H4 (cell line): Measurements from ENCODE around the gene SLC50A1. TPM values are rescaled to one million over a fixed set of nuclear protein-coding genes. Genes with fewer than 3 reads are reported as not detected.
A peak's percentile ranks its signal among the peaks of the same experiment; 100 is the strongest.
"Not testable (repeated sequence)": the region's sequence is repeated elsewhere in the genome, so short reads cannot be mapped to it uniquely, and the experiment has no call there.

Experiments
- DNase-seq: peaks from one replicate; pipeline ENCODE4 v3.0.0-alpha.2; 2015; ENCODE audit warnings: low spot score
- total RNA-seq: library from RNA; depleted of rRNA; stranded (reverse); fragments of >200 nt; shearing (Covaris generic); gene quantifications from 2 replicates; pipeline ENCODE4 v1.2.3, GENCODE V29; 2014

Gene SLC50A1
- total RNA-seq, 1 experiment from 2014 or later: 40.5 TPM

- no peak for DNase-seq
Measured at GRCh38 chr1:155116113-155116764, 19.4 kb upstream of the SLC50A1 start.

DNA sequence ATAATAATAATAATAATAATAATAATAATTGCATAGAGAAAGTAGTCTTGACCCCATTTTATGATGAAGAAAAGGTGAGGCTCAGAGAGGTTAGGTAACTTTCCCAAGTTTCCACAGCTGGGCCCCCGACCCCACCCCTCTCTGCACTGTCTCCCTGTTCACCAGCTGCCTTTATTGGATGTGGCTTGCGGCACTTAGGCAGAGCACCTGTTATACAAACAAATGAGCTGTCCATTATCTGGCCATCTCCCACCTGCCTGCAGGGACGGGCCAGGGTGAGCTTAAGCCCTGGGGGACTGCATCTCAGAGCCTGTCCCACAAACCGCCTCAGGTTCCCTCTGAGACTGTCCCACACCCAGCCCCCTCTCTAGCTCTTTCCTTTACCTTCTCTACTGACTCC lies 18.0 kb upstream of the SLC50A1 start:
- DNase-seq: no peak

- not testable (repeated sequence) for DNase-seq
Measured at GRCh38 chr1:155118090-155118489, 17.6 kb upstream of the SLC50A1 start.

- no peak for DNase-seq
Measured at GRCh38 chr1:155120253-155120652, 15.4 kb upstream of the SLC50A1 start.

DNA sequence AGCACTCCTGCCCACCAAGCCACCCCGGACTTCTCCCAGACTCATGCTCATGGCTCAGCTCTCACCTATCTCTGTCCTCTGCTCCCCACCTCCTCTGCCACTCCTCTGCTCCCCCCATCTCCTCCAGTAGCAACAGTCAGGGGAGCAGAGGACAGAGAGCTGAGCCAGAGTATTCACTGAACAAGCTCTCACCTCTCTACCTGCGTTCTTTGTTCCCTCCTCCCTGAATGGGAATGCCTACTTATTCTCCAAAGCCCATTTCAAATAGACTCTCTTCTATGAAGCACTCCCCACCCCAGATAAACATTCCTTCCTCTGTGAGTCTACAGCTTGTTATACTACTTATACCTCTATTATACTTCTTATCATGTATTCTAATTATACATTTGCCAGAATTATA lies 14.4 kb upstream of the SLC50A1 start:
- DNase-seq: no peak

- DNase-seq: no peak
Measured at GRCh38 chr1:155122308-155122707, 13.3 kb upstream of the SLC50A1 start.

GRCh38 chr1:155123801-155124200 lies 11.9 kb upstream of the SLC50A1 start:
- DNase-seq: no peak

DNA sequence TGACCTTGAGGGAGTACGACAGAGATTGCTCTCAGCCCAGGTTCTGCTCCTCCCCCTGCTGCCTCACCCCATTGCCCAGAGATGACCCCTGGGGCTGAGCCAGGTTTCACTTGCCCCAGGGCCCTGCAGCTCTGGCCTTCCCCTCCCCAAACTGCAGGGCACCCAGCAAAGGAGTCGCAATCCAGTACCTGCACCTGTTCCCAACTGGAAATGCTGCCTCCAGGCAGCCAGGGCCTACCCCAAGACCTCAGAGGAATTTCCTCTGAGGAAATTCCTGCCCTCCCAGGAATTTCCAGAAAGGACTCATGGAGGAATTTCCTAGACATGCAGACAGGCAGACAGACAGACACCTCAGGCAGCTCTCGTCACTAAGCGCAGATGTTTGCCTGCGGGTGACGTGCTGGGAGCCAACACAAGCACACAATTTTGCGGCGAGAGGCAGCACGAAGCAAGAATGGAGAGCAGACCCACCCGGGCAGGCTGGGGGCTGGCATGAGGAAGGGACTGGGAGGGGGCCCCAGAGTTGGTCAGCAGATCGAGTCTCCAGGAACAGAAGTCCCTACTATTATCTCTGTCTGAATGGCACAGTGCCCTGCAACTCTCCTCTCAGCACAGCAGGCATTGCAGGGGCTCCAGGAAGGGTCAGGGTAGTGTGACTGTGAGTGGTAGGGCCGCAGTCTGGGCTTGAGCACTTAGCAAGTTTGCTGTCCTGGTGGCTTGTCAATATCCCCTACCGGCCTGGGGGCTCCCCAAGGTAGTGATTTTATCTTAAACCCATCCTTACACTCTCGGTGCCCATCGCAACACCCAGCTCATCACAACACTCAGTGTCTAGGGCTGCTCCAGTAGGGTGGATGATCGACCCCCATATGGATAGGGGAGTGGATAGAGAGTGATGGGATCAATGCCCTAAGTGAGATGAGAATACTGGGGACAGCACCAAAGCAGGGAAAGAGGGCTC lies 10.9 kb upstream of the SLC50A1 start:
- no peak for DNase-seq

GRCh38 chr1:155125511-155125945 lies 10.1 kb upstream of the SLC50A1 start:
- DNase-seq: no peak

- no peak for DNase-seq
Measured at GRCh38 chr1:155125946-155126555, 9.6 kb upstream of the SLC50A1 start.

GRCh38 chr1:155126556-155127104 lies 9.0 kb upstream of the SLC50A1 start:
- DNase-seq: peak; percentile 38

GRCh38 chr1:155127105-155127966 lies 8.3 kb upstream of the SLC50A1 start, which contains the start of gene EFNA1:
TSS of gene EFNA1 (plus strand) at chr1:155127876. CDS start at chr1:155127978, 102 bp downstream.
- DNase-seq: peak; percentile 81

DNA sequence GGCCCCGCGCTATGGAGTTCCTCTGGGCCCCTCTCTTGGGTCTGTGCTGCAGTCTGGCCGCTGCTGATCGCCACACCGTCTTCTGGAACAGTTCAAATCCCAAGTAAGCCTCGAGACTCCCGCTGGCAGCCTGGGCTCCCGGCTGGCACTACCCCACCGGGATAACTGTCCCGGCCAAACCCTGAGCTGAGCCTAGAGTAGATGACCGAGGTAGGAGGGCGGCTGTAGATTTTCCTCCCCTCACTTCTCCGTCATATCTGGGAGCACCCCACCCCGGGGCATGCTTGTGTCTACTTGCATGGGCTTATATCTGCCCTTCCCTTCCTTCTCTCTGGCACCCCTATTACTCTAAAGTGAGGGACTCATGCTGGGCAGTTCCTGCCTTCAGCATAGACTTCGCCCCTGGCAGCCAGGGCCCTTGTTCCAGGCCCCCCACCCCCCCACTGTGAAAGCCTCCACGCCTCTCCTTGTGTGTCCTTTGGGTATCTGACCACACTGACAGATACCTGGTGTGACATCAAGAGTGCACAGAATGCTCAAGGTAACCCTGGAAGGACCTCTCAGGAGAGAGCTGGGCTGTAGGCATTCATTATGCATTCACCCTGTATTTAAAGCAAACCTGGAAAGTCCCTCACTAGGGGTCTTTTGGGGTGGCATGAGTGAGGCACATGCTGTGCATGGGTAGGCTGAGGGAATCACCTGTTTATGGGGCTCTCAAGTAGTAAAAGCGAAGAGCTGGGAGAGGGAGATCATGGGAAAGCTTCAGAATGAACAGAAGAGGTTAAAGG lies 7.5 kb upstream of the SLC50A1 start:
- no peak for DNase-seq

GRCh38 chr1:155128755-155129473 lies 6.7 kb upstream of the SLC50A1 start:
- peak; percentile 46 for DNase-seq

DNA sequence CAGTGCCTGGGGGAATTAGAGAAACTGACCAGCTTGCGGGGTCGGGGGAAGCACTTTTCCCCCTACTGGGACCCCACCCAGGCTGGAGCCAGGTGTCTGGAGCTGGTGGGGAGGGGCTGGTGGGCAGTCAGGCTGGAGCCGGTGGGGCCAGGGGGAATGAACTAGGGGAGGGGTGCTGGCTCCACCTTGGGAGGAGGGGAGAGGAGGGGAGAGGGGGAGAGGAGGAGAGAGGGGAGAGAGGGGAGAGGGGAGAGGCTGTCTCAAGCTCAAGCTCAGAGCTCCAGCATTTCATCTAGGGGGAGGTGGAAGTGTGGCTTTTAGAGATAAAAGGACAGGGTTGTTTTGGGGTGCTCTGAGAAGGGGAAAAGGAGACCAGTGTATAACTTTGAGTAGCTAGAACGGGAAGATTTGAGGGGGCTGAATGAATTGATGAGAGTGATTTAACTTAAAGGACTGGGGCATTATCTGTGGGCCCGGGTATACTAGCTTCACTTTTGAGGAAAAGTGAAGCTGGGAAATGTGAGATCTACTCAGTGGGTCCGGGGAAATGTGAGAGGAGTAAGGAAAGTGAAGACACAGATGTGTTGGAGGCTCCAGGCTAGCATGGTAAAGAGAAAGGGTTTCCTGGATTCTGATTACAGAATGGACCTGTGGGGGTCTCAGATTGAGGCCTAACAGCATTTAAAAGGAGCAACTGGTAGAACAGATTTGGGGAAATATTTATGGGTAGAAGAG lies 5.2 kb upstream of the SLC50A1 start:
- no peak for DNase-seq

- DNase-seq: no peak
Measured at GRCh38 chr1:155131285-155131684, 4.4 kb upstream of the SLC50A1 start.

DNA sequence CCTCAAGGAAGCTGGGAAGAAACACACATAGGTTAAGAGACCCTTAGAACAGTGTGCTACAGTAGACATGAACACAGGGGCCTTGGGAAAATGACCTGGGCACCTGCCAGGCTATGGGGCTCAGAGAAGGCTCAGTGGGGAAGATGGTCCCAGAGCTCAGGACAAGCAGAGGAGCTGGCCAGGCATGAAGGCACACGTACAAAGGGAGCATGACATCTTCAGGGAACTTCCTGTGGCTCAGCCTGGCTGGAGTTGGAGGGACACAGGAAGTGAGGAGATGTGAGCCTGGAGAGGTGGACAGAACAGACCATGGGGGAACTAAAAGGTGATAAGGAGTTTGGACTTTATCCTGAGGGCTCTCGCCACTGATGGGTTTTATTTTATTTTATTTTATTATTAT lies 3.8 kb upstream of the SLC50A1 start:
- DNase-seq: no peak

GRCh38 chr1:155133799-155134281 lies 1.8 kb upstream of the SLC50A1 start:
- DNase-seq: no peak

DNA sequence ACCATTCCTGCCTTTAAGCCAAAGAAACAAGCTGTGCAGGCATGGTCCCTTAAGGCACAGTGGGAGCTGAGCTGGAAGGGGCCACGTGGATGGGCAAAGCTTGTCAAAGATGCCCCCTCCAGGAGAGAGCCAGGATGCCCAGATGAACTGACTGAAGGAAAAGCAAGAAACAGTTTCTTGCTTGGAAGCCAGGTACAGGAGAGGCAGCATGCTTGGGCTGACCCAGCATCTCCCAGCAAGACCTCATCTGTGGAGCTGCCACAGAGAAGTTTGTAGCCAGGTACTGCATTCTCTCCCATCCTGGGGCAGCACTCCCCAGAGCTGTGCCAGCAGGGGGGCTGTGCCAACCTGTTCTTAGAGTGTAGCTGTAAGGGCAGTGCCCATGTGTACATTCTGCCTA lies 1.3 kb upstream of the SLC50A1 start:
- DNase-seq: no peak
